Natural killer cell (primary cell): Measurements from ENCODE around the gene CTNS. TPM values are rescaled to one million over a fixed set of nuclear protein-coding genes. Genes with fewer than 3 reads are reported as not detected.
A peak's percentile ranks its signal among the peaks of the same experiment; 100 is the strongest.

Experiments
- ATAC-seq, 3 donors: fragments of 150-1000 bp in 2 of 3; fragments of 200-7000 bp in 1 of 3; cut with Tn5 transposase; 1 replicate in 1 of 3; 2 replicates in 2 of 3; pipeline ENCODE4 v1.10.0; 2021; ENCODE audit warnings: mild to moderate bottlenecking in 2 of 3, moderate library complexity in 2 of 3
- DNase-seq, 2 donors: peaks; one replicate each; pipeline versions ENCODE4 v3.0.0 to v3.0.0-alpha.2; 2013 to 2021; ENCODE audit warnings: mixed read lengths in 1 of 2
- H3K27ac ChIP-seq: one replicate; pipeline ENCODE4 v1.5.1; 2013; ENCODE audit warnings: mild to moderate bottlenecking, low read length
- H3K27me3 ChIP-seq: one replicate; pipeline ENCODE4 v1.6.1; 2013; ENCODE audit warnings: low read length; ENCODE audit not compliant: control insufficient read depth, insufficient read depth
- H3K36me3 ChIP-seq: one replicate; pipeline ENCODE4 v1.6.1; 2013; ENCODE audit warnings: low read length; ENCODE audit not compliant: control insufficient read depth, insufficient read depth
- H3K4me1 ChIP-seq: one replicate; pipeline ENCODE4 v1.6.1; 2013; ENCODE audit warnings: low read length; ENCODE audit not compliant: control insufficient read depth, insufficient read depth
- H3K4me3 ChIP-seq: one replicate; pipeline ENCODE4 v1.5.1; 2013; ENCODE audit warnings: low read length
- H3K9me3 ChIP-seq: one replicate; pipeline ENCODE4 v1.6.1; 2013; ENCODE audit warnings: low read length; ENCODE audit not compliant: control insufficient read depth, insufficient read depth
- H3K27ac Mint-ChIP-seq, 2 donors: one replicate each; pipeline ENCODE4 v1.8.0; 2022; ENCODE audit warnings: mild to moderate bottlenecking in 2 of 2, mixed read lengths in 2 of 2, moderate library complexity in 1 of 2
- H3K27me3 Mint-ChIP-seq, 2 donors: one replicate each; pipeline ENCODE4 v1.8.0; 2022; ENCODE audit warnings: low read depth in 2 of 2, mixed read lengths in 2 of 2
- H3K36me3 Mint-ChIP-seq: one replicate; pipeline ENCODE4 v1.8.0; 2022; ENCODE audit warnings: mixed read lengths
- H3K4me1 Mint-ChIP-seq, 2 donors: one replicate each; pipeline ENCODE4 v1.8.0; 2022; ENCODE audit warnings: mixed read lengths in 2 of 2
- H3K4me3 Mint-ChIP-seq: one replicate; pipeline ENCODE4 v1.8.0; 2022; ENCODE audit warnings: mild to moderate bottlenecking, moderate library complexity, mixed read lengths
- H3K9me3 Mint-ChIP-seq, 2 donors: one replicate each; pipeline ENCODE4 v1.8.0; 2022; ENCODE audit warnings: mixed read lengths in 2 of 2
- CTCF ChIP-seq: fragments of 200-600 bp; IDR thresholded peaks from one replicate; pipeline ENCODE4 v1.8.0; 2022; ENCODE audit warnings: antibody characterized with exemption
- WGBS: methylation state at CpG from one replicate; pipeline ENCODE4 v1.1.7; 2013; ENCODE audit warnings: missing lambda C conversion rate; ENCODE audit not compliant: insufficient coverage; 5-methylcytosine and 5-hydroxymethylcytosine counted together
- intact Hi-C: fragments of 100-400 bp; cut with micrococcal nuclease; formaldehyde crosslinking; loops from one replicate; pipeline ENCODE4 v1.14.2; 2022
- total RNA-seq, 4 donors: library from RNA; stranded (reverse); fragments of 120-200 nt in 1 of 4; gene quantifications; one replicate each; pipeline versions ENCODE4 v1.2.3 to v1.2.4, GENCODE V29; 2013 to 2022

CTNS gene
- total RNA-seq, 3 donors from 2014 or later (not counting 1 experiment from before 2014, with no cell fraction given) = 7.6 to 24.2 (median 9.6) TPM

- ATAC-seq (no peak), DNase-seq (no peak)
- intact Hi-C loops = no loop called here
- H3K9me3 Mint-ChIP-seq = no peaks in the 10 kb centered on the region
- H3K27ac ChIP-seq = no peak overlapping the region
- H3K4me1 ChIP-seq = no peaks in the 10 kb centered on the region
- TF ChIP-seq CTCF = no peak
- no peaks in the 10 kb centered on the region for H3K27me3 ChIP-seq
- H3K4me3 ChIP-seq = no peak overlapping the region
- WGBS = 90% methylated on average over 13 of the region's 13 CpGs
- no peaks in the 10 kb centered on the region for H3K36me3 Mint-ChIP-seq
- no peaks in the 10 kb centered on the region for H3K36me3 ChIP-seq
- no peaks in the 10 kb centered on the region for H3K4me1 Mint-ChIP-seq
- H3K4me3 Mint-ChIP-seq = no peak overlapping the region
- no peaks in the 10 kb centered on the region for H3K9me3 ChIP-seq
- no peak overlapping the region for H3K27ac Mint-ChIP-seq
- no peaks in the 10 kb centered on the region for H3K27me3 Mint-ChIP-seq
These were observed 38.5 kb upstream of the CTNS start for GRCh38 chr17:3598078-3598477.

GRCh38 chr17:3600529-3601205 is 35.9 kb upstream of the CTNS start:
- no peak for ATAC-seq
- no peaks in the 10 kb centered on the region for H3K27me3 Mint-ChIP-seq
- no peak overlapping the region for H3K4me3 Mint-ChIP-seq
- WGBS = 95% methylated on average over 15 of the region's 15 CpGs
- H3K36me3 ChIP-seq = no peaks in the 10 kb centered on the region
- H3K4me1 Mint-ChIP-seq = no peaks in the 10 kb centered on the region
- no peaks in the 10 kb centered on the region for H3K36me3 Mint-ChIP-seq
- no peaks in the 10 kb centered on the region for H3K4me1 ChIP-seq
- no peaks in the 10 kb centered on the region for H3K9me3 Mint-ChIP-seq
- H3K27ac ChIP-seq = no peak overlapping the region
- H3K4me3 ChIP-seq = no peak overlapping the region
- intact Hi-C loops = no loop called here
- DNase-seq = no peak
- no peaks in the 10 kb centered on the region for H3K9me3 ChIP-seq
- H3K27ac Mint-ChIP-seq = no peak overlapping the region
- no peak for TF ChIP-seq CTCF
- no peaks in the 10 kb centered on the region for H3K27me3 ChIP-seq

- no peaks in the 10 kb centered on the region for H3K27me3 ChIP-seq
- Mint-ChIP-seq H3K27me3 (no peaks in the 10 kb centered on the region), H3K4me3 (no peak overlapping the region), H3K27ac (no peak overlapping the region), H3K36me3 (no peaks in the 10 kb centered on the region), H3K4me1 (no peaks in the 10 kb centered on the region), H3K9me3 (no peaks in the 10 kb centered on the region)
- H3K4me3 ChIP-seq = no peak overlapping the region
- WGBS = 88% methylated on average over 16 of the region's 16 CpGs
- H3K9me3 ChIP-seq = no peaks in the 10 kb centered on the region
- no peaks in the 10 kb centered on the region for H3K4me1 ChIP-seq
- intact Hi-C loops = no loop called here
- DNase-seq = peak in 1 of 2 donors; percentile 40
- TF ChIP-seq CTCF = peak; percentile 23
- no peak for ATAC-seq
- H3K36me3 ChIP-seq = no peaks in the 10 kb centered on the region
- no peak overlapping the region for H3K27ac ChIP-seq
These were observed 34.1 kb upstream of the CTNS start for GRCh38 chr17:3602499-3602898.
